ENCODE measurements around the gene SLC14A1.

The SLC14A1 gene

GRCh38 chr18:45723567-45724355 is at the start of gene SLC14A1:
SLC14A1 (plus strand) TSS chr18:45724181; CDS start chr18:45730321, 6,140 bp downstream.
- Mint-ChIP-seq H3K36me3 (ENCODE audit: insufficient read depth) (peaks cover 3% of the 10 kb centered on the region), H3K9me3 (no peaks in the 10 kb centered on the region), H3K27me3 (no peaks in the 10 kb centered on the region), H3K4me3 (no peak within 1 kb of the TSS), H3K4me1 (no peaks in the 10 kb centered on the region), H3K27ac (ENCODE audit: low read depth) (no peak within 1 kb of the TSS)
- DNase-seq (ENCODE audit: low spot score in 2 of 2) (no peak), ATAC-seq (replicated peaks; ENCODE audit: extremely low read depth, poor library complexity, severe bottlenecking) (no peak)

DNA sequence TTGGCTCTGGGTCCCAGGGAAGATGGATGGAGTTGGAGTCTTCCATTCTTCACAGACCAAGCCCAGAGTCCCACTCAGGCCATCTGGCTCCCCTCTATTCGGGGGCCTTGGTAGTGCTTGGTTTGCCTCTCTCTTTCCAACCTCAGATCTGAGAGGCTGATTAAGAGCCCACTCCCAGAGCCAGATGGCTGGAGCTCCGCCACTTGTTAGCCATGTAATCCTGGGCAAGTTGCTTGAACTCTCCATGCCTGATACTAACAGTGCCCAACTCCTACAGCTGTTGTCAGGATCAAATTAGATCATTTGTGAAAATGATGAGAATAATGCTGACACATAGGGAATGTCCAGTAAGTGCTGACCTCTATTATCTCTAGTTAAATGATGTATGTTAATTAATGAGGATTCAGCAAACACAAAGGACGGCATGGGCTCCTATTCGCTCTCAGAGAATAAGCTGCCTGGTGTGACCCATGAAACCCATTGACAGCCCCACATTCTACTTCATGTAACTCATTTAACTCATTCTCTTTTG is 46.6 kb upstream of the SLC14A1 start:
- Mint-ChIP-seq H3K4me3 (no peak overlapping the region), H3K4me1 (peaks cover 12% of the 10 kb centered on the region), H3K36me3 (ENCODE audit: insufficient read depth) (no peaks in the 10 kb centered on the region), H3K27ac (ENCODE audit: low read depth) (no peak overlapping the region), H3K27me3 (no peaks in the 10 kb centered on the region), H3K9me3 (no peaks in the 10 kb centered on the region)
- no peak for DNase-seq (ENCODE audit: low spot score in 2 of 2)
- ATAC-seq (replicated peaks; ENCODE audit: extremely low read depth, poor library complexity, severe bottlenecking), result no peak

DNA sequence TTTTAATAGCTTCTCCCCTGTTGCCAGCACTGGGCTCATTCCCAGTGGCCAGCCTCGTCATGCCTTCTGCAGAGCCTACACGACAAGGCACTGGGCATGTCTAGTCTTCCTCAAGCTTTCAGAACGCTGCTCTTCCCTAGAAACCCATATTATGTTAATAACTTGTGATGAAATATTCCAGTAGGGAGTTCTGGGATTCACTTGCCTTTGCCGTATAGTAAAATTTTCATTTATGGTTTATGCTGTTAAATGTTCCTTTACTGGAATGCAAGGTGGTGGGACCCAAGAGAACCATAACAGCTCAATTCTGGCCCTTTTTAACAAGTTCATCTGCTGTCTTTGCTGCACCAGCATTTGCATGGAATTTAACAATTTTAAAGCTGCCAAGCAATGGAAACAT is 45.5 kb upstream of the SLC14A1 start:
- Mint-ChIP-seq H3K4me3 (no peak overlapping the region), H3K9me3 (no peaks in the 10 kb centered on the region), H3K27ac (ENCODE audit: low read depth) (no peak overlapping the region), H3K27me3 (no peaks in the 10 kb centered on the region), H3K36me3 (ENCODE audit: insufficient read depth) (no peaks in the 10 kb centered on the region), H3K4me1 (peaks cover 14% of the 10 kb centered on the region)
- DNase-seq (ENCODE audit: low spot score in 2 of 2) (no peak), ATAC-seq (replicated peaks; ENCODE audit: extremely low read depth, poor library complexity, severe bottlenecking) (no peak)

- H3K9me3 Mint-ChIP-seq, result no peaks in the 10 kb centered on the region
- ATAC-seq (replicated peaks; ENCODE audit: extremely low read depth, poor library complexity, severe bottlenecking), result no peak
- H3K4me1 Mint-ChIP-seq, result peaks cover 19% of the 10 kb centered on the region
- H3K4me3 Mint-ChIP-seq, result no peak overlapping the region
- no peaks in the 10 kb centered on the region for H3K36me3 Mint-ChIP-seq (ENCODE audit: insufficient read depth)
- DNase-seq (ENCODE audit: low spot score in 2 of 2), result no peak
- H3K27me3 Mint-ChIP-seq, result no peaks in the 10 kb centered on the region
- H3K27ac Mint-ChIP-seq (ENCODE audit: low read depth), result no peak overlapping the region
Measured at GRCh38 chr18:45678850-45679249, 45.1 kb upstream of the SLC14A1 start.

DNA sequence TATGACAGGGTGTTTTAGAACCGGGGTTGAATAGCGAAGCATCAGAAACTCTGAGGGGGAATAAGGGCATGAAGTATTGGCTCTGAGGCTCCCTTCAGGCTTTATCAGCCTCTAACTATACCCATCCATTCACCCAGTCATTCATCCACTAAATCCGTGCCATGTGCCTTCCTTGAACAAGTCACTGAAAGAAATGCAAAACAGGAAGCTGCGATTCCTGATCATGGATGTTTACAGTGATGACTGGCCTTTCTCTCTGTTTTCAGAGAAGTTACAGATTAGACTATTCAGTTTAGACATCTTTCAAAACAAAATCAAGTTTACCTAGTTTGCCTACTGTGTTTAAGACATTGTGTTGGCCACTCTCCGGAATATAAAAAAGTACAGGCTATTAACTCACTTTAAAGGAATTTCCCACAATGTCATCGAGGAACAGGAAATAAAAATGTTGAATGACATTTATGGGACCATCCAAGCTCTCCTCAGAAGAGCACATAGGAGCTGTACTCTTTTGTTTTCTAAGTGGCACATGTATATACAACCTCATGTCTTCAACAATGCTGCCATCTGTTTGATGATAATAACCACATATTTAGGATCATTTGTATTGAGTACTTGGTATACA is 43.8 kb upstream of the SLC14A1 start:
- H3K9me3 Mint-ChIP-seq, result no peaks in the 10 kb centered on the region

GRCh38 chr18:45682181-45682580 is 41.8 kb upstream of the SLC14A1 start:
- no peak overlapping the region for H3K27ac Mint-ChIP-seq (ENCODE audit: low read depth)
- H3K4me3 Mint-ChIP-seq, result no peak overlapping the region
- peaks cover 2% of the 10 kb centered on the region for H3K36me3 Mint-ChIP-seq (ENCODE audit: insufficient read depth)
- H3K27me3 Mint-ChIP-seq, result no peaks in the 10 kb centered on the region
- H3K9me3 Mint-ChIP-seq, result no peaks in the 10 kb centered on the region
- ATAC-seq (replicated peaks; ENCODE audit: extremely low read depth, poor library complexity, severe bottlenecking), result no peak
- H3K4me1 Mint-ChIP-seq, result peaks cover 51% of the 10 kb centered on the region
- DNase-seq (ENCODE audit: low spot score in 2 of 2), result no peak

More for the DNA sequence above, 43.8 kb upstream of the SLC14A1 start:
- Mint-ChIP-seq H3K27me3 (no peaks in the 10 kb centered on the region), H3K4me3 (no peak overlapping the region), H3K27ac (ENCODE audit: low read depth) (no peak overlapping the region), H3K36me3 (ENCODE audit: insufficient read depth) (no peaks in the 10 kb centered on the region), H3K4me1 (peaks cover 32% of the 10 kb centered on the region)
- ATAC-seq (replicated peaks; ENCODE audit: extremely low read depth, poor library complexity, severe bottlenecking) (no peak), DNase-seq (ENCODE audit: low spot score in 2 of 2) (no peak)

DNA sequence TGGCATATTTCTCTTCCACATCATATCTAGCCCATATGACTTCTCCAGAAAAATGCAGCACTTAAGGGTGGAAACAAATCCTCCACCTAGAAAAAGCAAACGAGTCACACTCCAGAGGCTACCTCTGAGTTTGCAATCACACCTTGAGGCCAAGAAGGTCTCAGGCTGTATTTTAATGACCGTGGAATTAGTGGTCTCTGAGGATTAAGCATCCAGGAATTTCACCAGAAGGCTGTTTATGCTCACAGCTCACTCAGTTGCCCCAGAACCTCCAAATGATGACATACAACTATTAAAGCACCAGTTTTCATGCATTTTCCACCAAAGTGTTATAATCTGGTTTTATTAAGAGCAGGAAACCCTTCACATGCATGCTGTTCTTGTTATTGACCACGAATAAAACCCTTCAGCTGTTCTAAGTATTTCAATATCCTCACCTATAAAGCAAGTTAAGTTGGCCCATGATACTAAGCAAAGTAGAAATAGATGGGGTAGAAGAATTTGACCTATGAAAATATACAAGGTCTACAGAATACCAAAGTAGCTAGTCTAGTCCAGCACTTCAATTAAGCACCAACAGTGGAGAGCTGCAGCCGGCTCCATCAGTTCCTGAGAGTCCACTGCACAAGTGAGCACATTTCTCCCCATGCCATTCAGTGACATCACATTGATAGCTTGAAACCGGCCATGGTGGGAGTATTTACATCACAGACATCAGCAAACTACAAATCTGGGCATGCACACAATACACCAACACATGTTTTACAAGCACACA is 39.5 kb upstream of the SLC14A1 start:
- H3K27ac Mint-ChIP-seq (ENCODE audit: low read depth), result no peak overlapping the region
- peaks cover 61% of the 10 kb centered on the region for H3K4me1 Mint-ChIP-seq
- no peaks in the 10 kb centered on the region for H3K27me3 Mint-ChIP-seq
- H3K36me3 Mint-ChIP-seq (ENCODE audit: insufficient read depth), result peaks cover 2% of the 10 kb centered on the region
- peak overlapping the region; percentile 16 for H3K4me3 Mint-ChIP-seq
- no peaks in the 10 kb centered on the region for H3K9me3 Mint-ChIP-seq
- ATAC-seq (replicated peaks; ENCODE audit: extremely low read depth, poor library complexity, severe bottlenecking) (no peak), DNase-seq (ENCODE audit: low spot score in 2 of 2) (no peak)

DNA sequence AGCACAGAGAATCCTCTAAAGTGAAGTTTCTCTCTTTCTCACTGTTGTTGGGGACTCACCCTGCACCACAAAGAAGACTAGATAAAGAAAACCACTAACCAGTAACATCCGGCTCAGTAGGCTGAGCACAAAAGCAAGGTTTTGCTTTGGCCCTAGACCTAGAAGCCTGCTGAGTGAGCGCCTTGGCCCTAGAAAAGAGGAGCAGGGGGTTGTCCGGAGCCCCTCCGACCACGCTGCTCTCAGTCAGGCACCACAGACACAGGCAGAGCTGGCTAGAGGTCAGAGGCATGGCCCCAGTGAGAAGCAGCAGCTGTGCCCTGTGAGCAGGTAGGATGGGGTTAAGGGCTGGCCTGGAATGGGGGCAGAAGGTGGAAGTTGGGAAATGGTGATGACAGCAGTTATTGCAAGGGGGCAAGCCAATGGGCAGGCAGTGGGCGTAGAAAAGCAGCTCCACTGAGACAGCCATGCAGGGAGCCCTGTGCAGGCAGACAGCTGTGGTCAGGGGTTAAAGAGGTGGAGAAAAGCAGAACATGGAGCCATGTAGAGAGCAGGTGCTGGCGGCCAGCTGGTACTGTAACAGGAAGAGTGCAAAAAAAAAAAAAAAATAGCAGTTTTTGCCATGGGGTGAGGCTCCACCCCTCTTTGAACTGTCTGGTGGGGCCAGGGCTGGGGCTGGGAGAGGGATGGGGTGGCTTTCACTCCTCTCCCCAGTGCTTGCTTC is 36.9 kb upstream of the SLC14A1 start:
- ATAC-seq (replicated peaks; ENCODE audit: extremely low read depth, poor library complexity, severe bottlenecking) (peak; percentile 88), DNase-seq (ENCODE audit: low spot score in 2 of 2) (peak; percentile 43 to 67)
- H3K4me3 Mint-ChIP-seq, result peak overlapping the region; percentile 91

DNA sequence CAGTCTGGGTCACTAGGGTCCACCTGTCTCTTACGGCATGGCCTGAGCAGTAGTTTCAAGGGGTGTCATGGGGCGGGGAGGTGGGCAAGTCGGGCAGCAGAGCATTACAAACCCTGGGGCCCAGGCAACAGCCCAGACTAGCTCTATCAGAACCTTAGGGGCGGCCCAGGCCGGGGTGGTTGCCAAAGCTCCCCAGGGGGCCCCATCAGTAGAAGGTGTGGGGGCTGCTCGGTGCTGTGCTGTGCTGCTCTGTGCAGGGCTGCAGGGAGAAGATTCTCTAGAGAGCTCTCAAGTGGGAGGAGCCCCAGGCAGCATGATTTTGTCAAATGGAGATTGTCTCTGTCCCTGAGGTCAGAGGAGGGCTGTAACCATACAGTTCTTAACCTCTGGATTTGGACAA is 36.4 kb upstream of the SLC14A1 start:
- H3K27me3 Mint-ChIP-seq, result no peaks in the 10 kb centered on the region
- DNase-seq (ENCODE audit: low spot score in 2 of 2) (peak in 1 of 2 donors; percentile 27), ATAC-seq (replicated peaks; ENCODE audit: extremely low read depth, poor library complexity, severe bottlenecking) (peak; percentile 33)
- H3K27ac Mint-ChIP-seq (ENCODE audit: low read depth), result peak overlapping the region; percentile 97
- peaks cover 67% of the 10 kb centered on the region for H3K4me1 Mint-ChIP-seq
- peaks cover 2% of the 10 kb centered on the region for H3K36me3 Mint-ChIP-seq (ENCODE audit: insufficient read depth)
- peak overlapping the region; percentile 91 for H3K4me3 Mint-ChIP-seq
- no peaks in the 10 kb centered on the region for H3K9me3 Mint-ChIP-seq

More for the DNA sequence above, 36.9 kb upstream of the SLC14A1 start:
- no peaks in the 10 kb centered on the region for H3K27me3 Mint-ChIP-seq
- peak overlapping the region; percentile 97 for H3K27ac Mint-ChIP-seq (ENCODE audit: low read depth)
- peaks cover 2% of the 10 kb centered on the region for H3K36me3 Mint-ChIP-seq (ENCODE audit: insufficient read depth)
- peaks cover 67% of the 10 kb centered on the region for H3K4me1 Mint-ChIP-seq
- H3K9me3 Mint-ChIP-seq, result no peaks in the 10 kb centered on the region

DNA sequence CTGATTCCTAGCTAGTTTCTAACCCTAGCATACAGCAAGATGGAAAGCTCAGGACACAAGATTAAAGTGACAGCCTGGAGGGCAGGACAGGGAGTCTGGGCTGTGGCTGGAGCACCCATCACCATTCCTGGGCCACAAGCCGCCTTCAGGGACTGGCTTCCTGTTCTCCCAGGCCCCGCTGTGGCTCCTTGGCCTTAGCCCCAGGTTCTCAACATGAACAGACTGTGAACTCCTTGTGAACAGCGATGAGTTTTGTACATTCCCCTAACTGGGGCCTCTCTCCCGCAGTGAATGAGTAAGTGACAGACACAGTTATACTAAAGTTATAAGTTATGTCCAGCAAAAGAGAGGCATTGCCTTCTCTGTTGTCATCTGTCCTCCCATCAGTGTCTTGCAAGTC is 35.9 kb upstream of the SLC14A1 start:
- peak overlapping the region; percentile 97 for H3K27ac Mint-ChIP-seq (ENCODE audit: low read depth)
- H3K4me3 Mint-ChIP-seq, result peak overlapping the region; percentile 91
- peaks cover 2% of the 10 kb centered on the region for H3K36me3 Mint-ChIP-seq (ENCODE audit: insufficient read depth)
- H3K9me3 Mint-ChIP-seq, result no peaks in the 10 kb centered on the region
- no peak for ATAC-seq (replicated peaks; ENCODE audit: extremely low read depth, poor library complexity, severe bottlenecking)
- no peak for DNase-seq (ENCODE audit: low spot score in 2 of 2)
- H3K4me1 Mint-ChIP-seq, result peaks cover 67% of the 10 kb centered on the region
- H3K27me3 Mint-ChIP-seq, result no peaks in the 10 kb centered on the region

DNA sequence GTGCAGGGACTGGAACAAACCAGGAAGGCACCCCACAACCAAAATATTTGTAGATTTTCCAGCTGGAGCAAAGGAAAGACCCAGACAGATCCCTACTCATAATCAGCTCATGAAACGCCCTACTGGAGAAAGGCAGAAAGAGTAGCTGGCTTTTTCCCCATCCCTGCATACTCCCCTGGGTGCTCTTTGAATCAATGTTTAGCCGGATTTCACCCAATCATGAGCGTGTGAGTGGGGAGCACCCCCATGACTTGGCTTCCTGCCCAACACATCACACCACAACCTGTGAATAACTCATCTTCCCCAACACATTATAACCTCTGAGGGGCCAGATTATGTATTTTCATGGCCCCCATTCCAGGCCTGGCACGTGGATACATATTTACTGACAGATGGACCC is 35.1 kb upstream of the SLC14A1 start:
- Mint-ChIP-seq H3K36me3 (ENCODE audit: insufficient read depth) (peaks cover 2% of the 10 kb centered on the region), H3K4me3 (peak overlapping the region; percentile 91), H3K27ac (ENCODE audit: low read depth) (peak overlapping the region; percentile 97), H3K4me1 (peaks cover 61% of the 10 kb centered on the region), H3K9me3 (no peaks in the 10 kb centered on the region), H3K27me3 (no peaks in the 10 kb centered on the region)
- DNase-seq (ENCODE audit: low spot score in 2 of 2), result peak; percentile 36 to 51
- ATAC-seq (replicated peaks; ENCODE audit: extremely low read depth, poor library complexity, severe bottlenecking), result no peak

- no peak for DNase-seq (ENCODE audit: low spot score in 2 of 2)
- no peaks in the 10 kb centered on the region for H3K9me3 Mint-ChIP-seq
- peaks cover 55% of the 10 kb centered on the region for H3K4me1 Mint-ChIP-seq
- no peak for ATAC-seq (replicated peaks; ENCODE audit: extremely low read depth, poor library complexity, severe bottlenecking)
- peak overlapping the region; percentile 97 for H3K27ac Mint-ChIP-seq (ENCODE audit: low read depth)
- H3K4me3 Mint-ChIP-seq, result peak overlapping the region; percentile 91
- no peaks in the 10 kb centered on the region for H3K27me3 Mint-ChIP-seq
- peaks cover 3% of the 10 kb centered on the region for H3K36me3 Mint-ChIP-seq (ENCODE audit: insufficient read depth)
Measured at GRCh38 chr18:45689396-45689795, 34.6 kb upstream of the SLC14A1 start.

Measured in central memory CD8-positive, alpha-beta T cell (primary cell).